RPMI8226 (cell line): ENCODE results near the gene RALGAPA2.

Source experiments
- DNase-seq: peaks from one replicate; pipeline ENCODE4 v3.0.0-alpha.2; 2015

RALGAPA2 gene

DNA sequence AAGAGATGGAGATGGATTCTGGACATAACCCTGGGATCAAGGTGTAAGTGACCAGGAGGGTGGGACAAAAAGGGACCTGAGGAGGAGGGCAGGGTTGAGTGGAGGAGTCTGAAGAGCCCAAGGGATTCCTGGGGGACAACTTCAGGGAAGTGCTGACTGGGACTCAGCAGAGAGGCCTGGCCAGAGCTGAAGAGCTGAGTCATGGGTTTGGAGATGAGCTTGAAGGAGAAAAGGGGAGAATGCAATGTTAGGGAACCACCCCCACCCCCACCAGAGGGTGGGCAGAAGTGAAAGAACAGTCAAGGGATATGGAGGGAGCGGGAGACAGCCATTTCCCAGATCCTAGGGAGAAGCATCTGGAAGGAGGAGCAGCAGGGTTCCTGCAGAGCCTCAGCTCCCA lies 289.3 kb downstream of the RALGAPA2 start:
- DNase-seq, result no peak

GRCh38 chr20:20417876-20418676 lies 294.4 kb downstream of the RALGAPA2 start:
- DNase-seq, result no peak

- DNase-seq, result no peak
Observed at GRCh38 chr20:20415321-20415720, 297.1 kb downstream of the RALGAPA2 start.

DNA sequence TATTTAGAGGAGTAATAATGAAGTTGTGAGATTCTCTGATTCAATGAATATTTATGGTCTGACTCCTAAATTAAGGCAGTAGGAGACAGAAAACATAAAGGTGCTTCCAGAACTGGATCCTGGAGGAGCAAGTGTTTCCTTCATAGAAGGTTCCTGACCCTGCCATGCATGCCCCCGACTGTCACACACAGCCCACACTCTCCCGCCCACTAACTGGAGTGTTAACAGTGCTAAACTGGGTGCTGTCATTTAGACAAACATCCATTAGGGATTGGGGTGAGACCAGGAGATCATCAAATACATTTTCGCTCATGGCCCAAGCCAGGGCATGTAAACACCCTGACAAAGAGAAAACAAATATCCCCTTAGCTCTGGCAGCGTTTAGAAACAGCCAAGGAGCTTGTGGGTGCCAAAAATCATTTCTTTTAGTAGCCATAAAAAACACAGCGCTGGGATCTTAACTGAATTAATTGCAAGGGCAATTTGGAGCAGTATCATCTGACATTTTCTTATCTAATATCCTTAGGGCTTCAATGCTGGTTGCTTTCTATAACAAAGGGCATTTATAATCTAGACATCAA lies 297.7 kb downstream of the RALGAPA2 start:
- DNase-seq, result no peak

DNA sequence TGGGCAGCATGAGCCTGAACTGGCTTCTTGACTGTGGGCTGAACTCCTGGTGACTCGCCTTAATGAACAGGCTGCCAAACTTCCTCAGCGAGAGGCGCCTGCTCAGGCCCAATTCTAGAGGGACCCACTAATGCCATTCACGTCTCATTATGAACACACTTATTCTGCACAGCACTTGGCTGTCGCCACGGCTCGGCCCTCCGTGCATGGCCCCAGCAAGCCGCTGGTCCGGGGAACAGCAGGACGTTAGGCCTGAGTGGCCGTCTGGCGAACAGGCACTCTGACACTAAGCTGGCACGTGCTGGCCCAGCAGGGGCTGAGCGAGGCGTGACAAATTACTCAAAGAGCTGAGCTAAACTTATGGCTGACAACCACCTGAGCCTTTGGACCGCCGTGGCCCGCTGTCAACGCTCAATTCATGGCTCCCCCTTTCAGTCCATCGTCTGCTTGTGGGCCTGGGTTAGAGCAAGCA lies 298.6 kb downstream of the RALGAPA2 start:
- no peak for DNase-seq

GRCh38 chr20:20412750-20413149 lies 299.7 kb downstream of the RALGAPA2 start:
- no peak for DNase-seq

- no peak for DNase-seq
Observed at GRCh38 chr20:20411836-20412235, 300.6 kb downstream of the RALGAPA2 start.

DNA sequence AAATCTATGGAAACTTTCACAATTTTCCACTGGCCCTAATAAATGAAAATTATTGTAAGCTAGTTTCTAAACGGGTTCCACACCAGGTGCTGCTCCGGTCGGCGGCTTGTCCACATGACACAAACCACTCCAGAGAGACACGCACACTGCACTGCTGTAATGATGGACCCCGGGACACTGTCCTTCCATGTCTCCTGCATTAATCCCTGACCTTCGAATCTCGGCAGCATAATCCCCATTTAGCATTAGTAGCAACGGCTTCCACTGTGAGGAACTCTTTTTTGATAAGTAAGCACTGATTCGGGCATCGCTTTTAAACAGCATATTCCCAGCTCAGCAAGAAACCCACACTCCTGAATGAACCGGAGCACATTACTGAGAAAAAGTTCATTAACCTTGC lies 301.0 kb downstream of the RALGAPA2 start:
- no peak for DNase-seq

GRCh38 chr20:20410678-20411077 lies 301.8 kb downstream of the RALGAPA2 start:
- no peak for DNase-seq

DNA sequence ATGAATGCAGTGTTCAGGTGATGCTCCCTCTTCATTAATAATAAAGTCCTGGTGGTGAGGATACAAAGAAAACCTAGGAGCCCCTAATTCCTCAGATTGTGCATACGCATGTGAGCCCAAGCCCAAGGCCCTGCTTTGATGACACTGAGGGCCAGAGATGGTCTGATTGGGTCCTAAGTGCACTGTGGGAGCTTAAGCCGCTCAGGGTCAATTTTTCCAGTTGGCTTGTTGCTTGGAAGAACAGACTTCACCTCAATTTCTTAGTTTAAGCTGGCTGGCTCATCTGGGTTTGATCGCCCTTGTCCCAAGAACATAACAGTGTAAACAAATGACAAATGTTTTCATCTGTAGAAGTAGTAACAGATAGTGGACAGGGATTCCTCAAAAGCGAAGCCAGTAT lies 303.1 kb downstream of the RALGAPA2 start:
- DNase-seq, result no peak

- DNase-seq, result peak; percentile 11
Observed at GRCh38 chr20:20407891-20408805, 304.3 kb downstream of the RALGAPA2 start.

GRCh38 chr20:20406306-20406705 lies 306.1 kb downstream of the RALGAPA2 start:
- DNase-seq, result no peak

- no peak for DNase-seq
Observed at GRCh38 chr20:20405623-20406022, 306.8 kb downstream of the RALGAPA2 start.

GRCh38 chr20:20404633-20405032 lies 307.8 kb downstream of the RALGAPA2 start:
- no peak for DNase-seq

DNA sequence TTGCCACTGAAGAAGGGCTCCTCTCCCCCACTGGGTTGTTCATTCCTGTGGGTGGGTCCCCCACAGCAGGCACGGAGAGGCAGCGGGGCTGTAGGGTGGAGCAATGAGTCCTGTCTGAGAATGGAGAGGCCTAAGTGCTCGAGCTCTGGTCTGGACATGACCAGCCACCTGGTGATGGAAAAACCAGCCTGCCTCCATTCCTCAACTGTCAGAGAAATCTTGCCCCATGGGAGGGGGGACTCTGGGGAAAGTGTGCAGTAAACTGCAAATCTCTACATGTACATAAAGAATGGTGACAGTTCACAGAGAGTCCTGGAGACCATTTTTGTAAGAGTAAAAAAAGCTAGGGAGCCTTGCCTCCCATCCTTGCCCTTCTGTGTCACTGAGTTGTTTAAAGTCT lies 310.5 kb downstream of the RALGAPA2 start:
- no peak for DNase-seq

GRCh38 chr20:20399531-20400500 lies 312.6 kb downstream of the RALGAPA2 start:
- DNase-seq, result no peak

DNA sequence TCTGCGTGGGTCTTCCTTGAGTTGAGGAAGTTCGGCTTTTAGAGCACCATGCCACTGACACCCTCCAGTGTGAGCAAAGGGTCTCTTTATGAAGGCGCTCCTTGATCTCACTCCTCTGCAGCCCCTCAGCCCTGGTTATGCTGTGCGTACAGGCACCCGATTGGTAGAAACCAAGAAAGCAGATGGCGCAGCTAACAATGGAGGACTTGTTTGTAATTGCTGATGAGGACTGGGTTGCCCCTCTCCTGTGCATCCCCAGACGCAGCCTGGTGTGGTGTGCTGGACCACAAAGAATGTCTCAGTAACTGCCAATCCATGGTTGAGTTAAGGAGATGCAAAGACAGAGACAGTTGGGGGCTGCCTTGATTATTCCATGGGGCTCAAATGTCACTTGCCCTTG lies 314.3 kb downstream of the RALGAPA2 start:
- no peak for DNase-seq

- no peak for DNase-seq
Observed at GRCh38 chr20:20396794-20397193, 315.6 kb downstream of the RALGAPA2 start.

DNA sequence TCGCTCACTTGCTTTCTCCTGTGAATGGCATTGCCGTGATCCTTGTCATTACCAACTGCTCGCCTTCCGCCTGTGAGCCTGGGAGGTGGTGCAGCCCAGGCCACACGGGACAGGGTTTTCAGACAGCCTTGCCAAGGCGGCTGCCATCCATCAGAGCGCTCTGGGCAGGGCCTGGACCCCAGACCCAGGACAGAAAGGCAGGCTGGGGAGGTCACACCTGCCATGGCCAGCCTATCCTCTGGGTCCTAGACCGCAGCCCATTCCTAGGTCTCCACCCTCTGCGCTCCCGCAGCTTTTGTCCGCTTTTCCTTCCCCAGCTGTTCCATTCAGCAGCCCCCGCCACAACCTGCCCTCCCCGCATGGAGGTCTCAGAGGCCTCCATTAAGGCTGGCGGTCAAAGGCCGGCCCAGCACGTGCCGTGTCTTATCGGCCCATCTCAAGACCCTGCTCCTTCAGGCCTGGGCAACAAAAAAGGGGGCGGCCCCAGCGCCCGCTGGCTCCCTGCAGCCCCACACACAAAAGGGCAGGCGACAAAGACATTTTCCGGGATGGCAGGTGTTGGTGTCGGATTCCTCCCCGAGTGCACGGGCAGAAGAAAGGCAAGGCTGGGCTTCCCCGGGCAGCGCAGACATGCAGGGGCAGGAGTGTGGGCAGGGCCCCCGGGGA lies 316.4 kb downstream of the RALGAPA2 start:
- DNase-seq, result no peak

DNA sequence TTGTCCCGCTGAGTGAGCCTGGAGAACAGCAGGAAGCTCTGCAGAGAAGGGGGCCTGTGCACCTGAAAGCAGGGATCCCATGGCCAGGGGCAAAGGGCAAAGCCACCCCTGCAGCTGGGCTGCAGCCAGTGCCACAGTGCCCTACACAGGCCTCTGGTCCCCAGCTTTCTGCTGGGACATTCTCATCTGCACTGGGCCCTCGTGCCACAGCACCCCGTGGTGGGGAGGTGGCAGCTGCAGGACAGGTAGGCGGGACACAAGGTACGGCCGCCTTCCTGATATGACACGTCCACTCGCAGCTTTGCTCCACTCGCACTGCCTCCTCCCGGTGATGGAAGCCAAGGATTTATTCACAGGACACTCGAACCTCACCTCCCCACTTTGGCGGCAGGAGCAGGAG lies 317.4 kb downstream of the RALGAPA2 start:
- no peak for DNase-seq
